ENCODE measurements around the gene TMEM125. TPM values are rescaled to one million over a fixed set of nuclear protein-coding genes. Genes with fewer than 3 reads are reported as not detected.

The TMEM125 gene
- total RNA-seq, 1 donor from 2014 or later: 9.5 TPM

DNA sequence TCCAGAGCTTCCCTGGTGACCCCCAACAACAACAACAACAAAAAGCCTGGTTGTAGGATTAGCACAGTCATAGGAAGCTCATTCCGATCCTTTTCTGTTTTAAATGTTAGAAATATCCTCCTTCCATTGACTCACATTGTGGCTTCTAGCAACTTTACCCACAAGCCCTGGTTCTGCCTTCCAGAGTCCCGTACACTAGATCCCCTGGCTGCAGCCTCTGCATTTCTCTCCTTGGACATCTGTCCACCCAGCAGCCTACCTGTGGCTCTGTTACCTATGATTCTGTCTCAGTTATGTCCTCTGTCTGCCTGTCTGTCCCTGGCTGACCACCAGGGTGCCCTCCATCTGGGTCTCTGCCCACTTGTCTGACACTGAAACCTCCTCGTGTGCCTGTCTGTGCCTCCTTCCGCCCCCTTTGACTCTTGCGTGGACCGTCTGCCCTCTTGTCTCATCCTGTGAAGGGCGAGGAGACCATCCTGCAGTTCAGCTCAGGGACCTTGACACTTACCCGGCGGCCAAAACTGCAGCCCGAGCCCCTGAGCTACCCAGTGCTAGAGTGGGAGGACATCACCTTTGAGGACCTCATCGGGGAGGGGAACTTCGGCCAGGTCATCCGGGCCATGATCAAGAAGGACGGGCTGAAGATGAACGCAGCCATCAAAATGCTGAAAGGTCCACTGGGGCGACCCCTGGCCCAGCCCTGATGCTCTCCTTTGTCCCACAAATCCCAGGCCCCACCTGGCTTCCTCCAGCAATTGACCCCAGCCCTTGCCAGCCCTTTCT is 47.1 kb downstream of the TMEM125 start:
- no peak for DNase-seq (ENCODE audit: low read depth)
- Histone ChIP-seq H3K36me3 (ENCODE audit: control insufficient read depth, insufficient read depth, low read length) (no peaks in the 10 kb centered on the region), H3K27me3 (ENCODE audit: control insufficient read depth, insufficient read depth, low read length) (no peaks in the 10 kb centered on the region), H3K4me3 (ENCODE audit: low read depth, low read length) (no peak overlapping the region)
- FAIRE-seq: no peak
- TF ChIP-seq, protein P1, sequence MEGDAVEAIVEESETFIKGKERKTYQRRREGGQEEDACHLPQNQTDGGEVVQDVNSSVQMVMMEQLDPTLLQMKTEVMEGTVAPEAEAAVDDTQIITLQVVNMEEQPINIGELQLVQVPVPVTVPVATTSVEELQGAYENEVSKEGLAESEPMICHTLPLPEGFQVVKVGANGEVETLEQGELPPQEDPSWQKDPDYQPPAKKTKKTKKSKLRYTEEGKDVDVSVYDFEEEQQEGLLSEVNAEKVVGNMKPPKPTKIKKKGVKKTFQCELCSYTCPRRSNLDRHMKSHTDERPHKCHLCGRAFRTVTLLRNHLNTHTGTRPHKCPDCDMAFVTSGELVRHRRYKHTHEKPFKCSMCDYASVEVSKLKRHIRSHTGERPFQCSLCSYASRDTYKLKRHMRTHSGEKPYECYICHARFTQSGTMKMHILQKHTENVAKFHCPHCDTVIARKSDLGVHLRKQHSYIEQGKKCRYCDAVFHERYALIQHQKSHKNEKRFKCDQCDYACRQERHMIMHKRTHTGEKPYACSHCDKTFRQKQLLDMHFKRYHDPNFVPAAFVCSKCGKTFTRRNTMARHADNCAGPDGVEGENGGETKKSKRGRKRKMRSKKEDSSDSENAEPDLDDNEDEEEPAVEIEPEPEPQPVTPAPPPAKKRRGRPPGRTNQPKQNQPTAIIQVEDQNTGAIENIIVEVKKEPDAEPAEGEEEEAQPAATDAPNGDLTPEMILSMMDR (IDR thresholded peaks at IDR 0.05; ENCODE audit: insufficient read depth, low read length, severe bottlenecking): no peak

DNA sequence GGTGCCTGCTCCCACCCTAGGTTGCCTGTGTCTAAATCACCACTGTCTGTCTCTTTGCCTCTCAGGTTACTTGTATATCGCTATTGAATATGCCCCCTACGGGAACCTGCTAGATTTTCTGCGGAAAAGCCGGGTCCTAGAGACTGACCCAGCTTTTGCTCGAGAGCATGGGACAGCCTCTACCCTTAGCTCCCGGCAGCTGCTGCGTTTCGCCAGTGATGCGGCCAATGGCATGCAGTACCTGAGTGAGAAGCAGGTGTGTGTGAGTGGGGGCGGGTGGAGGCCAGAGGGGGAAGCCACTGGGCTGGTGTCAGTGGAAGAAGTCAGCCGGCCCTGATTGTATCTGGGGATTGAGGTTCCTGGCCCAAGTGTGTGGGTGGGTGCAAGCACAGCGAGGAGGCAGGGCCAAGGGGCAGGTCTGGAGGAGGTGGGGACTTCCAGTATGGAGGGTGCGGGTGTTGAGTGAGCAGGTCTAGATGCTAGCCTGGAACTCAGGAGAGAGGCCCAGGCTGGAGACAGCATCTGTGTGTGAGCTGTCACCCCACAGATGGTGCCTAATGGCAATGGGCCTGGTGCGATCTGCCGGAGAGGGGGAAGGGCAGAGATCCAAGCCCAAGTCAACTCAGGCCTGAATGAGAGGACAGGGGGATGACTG is 48.2 kb downstream of the TMEM125 start:
- TF ChIP-seq, protein P1 (IDR thresholded peaks at IDR 0.05; ENCODE audit: insufficient read depth, low read length, severe bottlenecking): no peak
- no peak for DNase-seq (ENCODE audit: low read depth)
- FAIRE-seq: no peak
- H3K27me3 ChIP-seq (ENCODE audit: control insufficient read depth, insufficient read depth, low read length): no peaks in the 10 kb centered on the region
- H3K36me3 ChIP-seq (ENCODE audit: control insufficient read depth, insufficient read depth, low read length): no peaks in the 10 kb centered on the region
- H3K4me3 ChIP-seq (ENCODE audit: low read depth, low read length): no peak overlapping the region

DNA sequence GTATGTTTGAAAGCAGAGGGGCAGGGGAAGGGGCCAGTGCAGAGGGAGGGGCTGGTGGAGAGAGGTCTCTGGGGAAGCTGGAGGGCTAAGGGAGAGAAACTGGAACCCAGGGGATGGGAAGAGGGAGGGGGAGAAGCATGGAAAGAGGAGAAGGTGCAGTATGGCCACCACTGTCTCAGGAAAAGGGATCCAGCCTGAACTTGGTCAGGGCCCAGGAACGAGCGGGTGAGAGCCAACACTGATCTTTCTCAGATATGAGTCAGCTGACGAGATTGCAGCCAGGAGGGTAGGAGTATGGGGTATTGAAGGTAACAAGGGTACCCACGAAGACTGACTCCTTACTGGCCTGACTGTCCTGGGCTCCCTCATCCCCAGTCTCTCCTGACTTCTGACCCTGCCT is 49.0 kb downstream of the TMEM125 start:
- FAIRE-seq (no peak), DNase-seq (ENCODE audit: low read depth) (no peak)
- H3K27me3 ChIP-seq (ENCODE audit: control insufficient read depth, insufficient read depth, low read length): no peaks in the 10 kb centered on the region

DNA sequence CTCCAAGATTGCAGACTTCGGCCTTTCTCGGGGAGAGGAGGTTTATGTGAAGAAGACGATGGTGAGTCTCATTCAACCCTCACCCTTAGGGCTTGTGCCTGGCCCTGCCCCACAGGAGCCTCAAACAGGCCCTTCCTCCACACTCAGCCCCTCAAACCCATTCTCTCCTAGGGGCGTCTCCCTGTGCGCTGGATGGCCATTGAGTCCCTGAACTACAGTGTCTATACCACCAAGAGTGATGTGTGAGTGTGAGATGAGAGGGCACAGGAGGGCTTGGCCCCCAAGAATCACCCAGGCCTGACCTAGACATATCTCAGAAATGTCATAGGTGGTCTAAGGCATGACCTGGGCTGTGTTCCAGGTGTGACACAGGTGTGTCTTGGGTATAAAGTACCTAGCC is 49.5 kb downstream of the TMEM125 start:
- Histone ChIP-seq H3K36me3 (ENCODE audit: control insufficient read depth, insufficient read depth, low read length) (no peaks in the 10 kb centered on the region), H3K27me3 (ENCODE audit: control insufficient read depth, insufficient read depth, low read length) (no peaks in the 10 kb centered on the region), H3K4me3 (ENCODE audit: low read depth, low read length) (no peak overlapping the region)
- TF ChIP-seq, protein P1 (IDR thresholded peaks at IDR 0.05; ENCODE audit: insufficient read depth, low read length, severe bottlenecking): no peak
- FAIRE-seq (no peak), DNase-seq (ENCODE audit: low read depth) (no peak)

More for the DNA sequence above, 49.0 kb downstream of the TMEM125 start:
- H3K4me3 ChIP-seq (ENCODE audit: low read depth, low read length): no peak overlapping the region
- TF ChIP-seq, protein P1 (IDR thresholded peaks at IDR 0.05; ENCODE audit: insufficient read depth, low read length, severe bottlenecking): no peak
- no peaks in the 10 kb centered on the region for H3K36me3 ChIP-seq (ENCODE audit: control insufficient read depth, insufficient read depth, low read length)

DNA sequence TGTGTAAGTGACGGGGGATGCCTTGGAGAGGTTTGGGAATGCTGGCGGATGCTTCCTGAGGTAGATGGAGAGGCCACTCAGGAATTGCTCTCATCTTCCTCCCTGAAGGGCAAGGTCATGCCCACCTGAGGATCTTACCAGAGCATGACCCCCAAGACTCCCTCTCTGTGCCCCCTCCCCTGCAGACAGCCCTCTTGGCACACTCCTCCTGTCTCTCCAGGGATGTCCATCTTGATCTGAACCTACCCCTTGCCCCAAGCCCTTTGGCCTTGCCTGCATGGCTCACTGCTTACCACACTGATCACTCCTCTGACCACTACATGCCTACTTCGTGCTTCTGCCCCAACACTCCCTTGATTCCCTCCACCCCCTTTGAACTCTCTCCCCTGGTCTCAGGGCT is 50.0 kb downstream of the TMEM125 start:
- H3K27me3 ChIP-seq (ENCODE audit: control insufficient read depth, insufficient read depth, low read length): no peaks in the 10 kb centered on the region

More for the DNA sequence above, 50.0 kb downstream of the TMEM125 start:
- Histone ChIP-seq H3K36me3 (ENCODE audit: control insufficient read depth, insufficient read depth, low read length) (no peaks in the 10 kb centered on the region), H3K4me3 (ENCODE audit: low read depth, low read length) (no peak overlapping the region)
- FAIRE-seq: no peak
- no peak for DNase-seq (ENCODE audit: low read depth)
- TF ChIP-seq, protein P1 (IDR thresholded peaks at IDR 0.05; ENCODE audit: insufficient read depth, low read length, severe bottlenecking): no peak
